ENCODE data around the gene AHI1.
"Not testable (repeated sequence)": the region's sequence is repeated elsewhere in the genome, so short reads cannot be mapped to it uniquely, and the experiment has no call there.

AHI1 gene

DNA sequence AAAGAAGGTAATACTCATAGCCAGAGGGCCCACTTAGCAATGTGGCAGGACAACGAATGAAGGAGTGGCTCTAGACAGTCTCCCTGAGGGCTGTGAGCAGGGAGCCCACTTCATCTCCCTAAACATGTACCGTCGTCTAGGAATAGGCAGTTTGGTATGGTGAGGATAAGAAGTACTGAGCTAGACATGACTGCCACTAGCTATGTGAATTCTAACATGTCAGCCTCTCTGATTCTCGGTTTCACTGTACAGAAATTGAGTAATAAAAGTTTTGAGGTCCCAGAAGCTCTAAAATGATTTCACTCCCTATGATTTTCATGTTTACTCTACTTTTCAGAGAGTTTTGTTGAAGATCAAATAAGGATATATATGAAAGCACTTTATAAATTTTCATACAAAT, 107.1 kb downstream of the AHI1 start:
- DNase-seq (ENCODE audit: low spot score): no peak

DNA sequence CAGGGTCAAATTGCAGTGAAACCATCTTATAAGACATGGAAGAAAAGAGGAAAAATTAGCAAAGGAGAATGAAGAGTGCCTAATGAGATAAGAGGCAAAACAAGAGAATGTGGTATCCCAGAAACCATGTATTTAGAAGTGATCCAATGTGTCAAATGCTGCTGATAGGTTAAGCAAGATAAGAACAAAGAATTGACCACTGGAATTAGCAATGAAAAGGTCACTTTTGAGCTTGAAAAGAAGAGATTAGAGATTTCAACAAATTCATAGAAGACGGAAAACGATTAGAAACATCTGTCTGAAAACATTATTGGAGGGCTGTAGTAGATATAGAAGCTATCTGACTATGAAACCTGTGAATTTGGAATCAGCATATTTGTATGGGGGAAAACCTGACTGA, 112.2 kb downstream of the AHI1 start:
- DNase-seq (ENCODE audit: low spot score): no peak

DNA sequence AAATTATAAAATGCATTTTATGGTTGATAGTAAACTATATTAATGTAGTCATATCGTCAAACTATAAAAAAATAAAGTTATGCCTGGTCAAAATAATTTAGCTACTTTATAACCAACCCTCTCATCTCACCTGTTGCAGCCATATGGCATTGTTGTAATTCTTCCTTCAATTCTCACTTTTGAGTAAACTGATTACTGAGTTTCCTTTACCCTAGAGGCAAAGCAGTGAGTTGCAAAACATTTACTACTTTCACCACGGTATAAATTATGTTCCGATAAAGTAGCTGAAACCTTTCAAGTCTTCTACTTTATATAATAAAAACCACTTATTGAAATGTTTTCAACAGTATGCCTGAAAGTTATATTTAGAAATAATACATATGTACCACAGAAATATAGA, 113.8 kb downstream of the AHI1 start:
- DNase-seq (ENCODE audit: low spot score): no peak

DNA sequence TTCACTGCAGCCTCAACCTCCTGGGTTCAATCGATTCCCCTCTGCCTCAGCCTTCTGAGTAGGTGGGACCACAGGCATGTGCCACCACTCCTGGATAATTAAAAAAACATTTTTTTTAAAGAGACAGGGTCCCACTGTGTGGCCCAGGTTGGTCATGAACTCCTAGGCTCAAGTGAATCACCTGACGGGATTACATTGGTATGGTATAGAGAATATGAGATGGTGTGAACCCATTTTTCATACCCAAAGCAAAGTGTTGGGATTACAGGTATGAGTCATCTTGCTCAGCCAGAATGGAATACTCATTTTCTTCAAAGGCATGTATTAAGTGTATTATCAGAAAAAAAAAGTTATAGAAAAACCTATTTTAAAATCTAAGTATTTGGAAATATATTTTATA, 114.2 kb downstream of the AHI1 start:
- DNase-seq (ENCODE audit: low spot score): no peak

DNA sequence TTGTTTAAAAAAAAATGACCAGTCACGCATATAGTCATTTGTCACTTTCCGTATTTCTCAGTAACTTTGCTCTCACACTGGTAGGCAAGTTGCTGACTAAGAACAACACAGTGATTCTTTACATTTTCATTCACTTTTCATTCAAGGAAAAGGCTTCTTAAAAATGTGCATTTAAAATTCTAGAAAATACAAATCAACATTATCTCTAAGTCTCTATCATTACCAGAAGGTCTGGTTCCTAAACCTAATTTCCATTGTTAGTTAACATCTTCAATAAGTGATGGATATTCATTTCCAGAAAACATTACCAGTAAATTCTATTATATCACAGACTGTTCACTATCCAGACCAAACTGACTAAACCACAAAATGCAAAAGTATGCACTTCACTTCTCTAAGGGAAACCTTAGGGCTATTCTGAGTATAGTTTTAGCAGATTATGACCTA, 115.3 kb downstream of the AHI1 start:
- DNase-seq (ENCODE audit: low spot score): no peak

DNA sequence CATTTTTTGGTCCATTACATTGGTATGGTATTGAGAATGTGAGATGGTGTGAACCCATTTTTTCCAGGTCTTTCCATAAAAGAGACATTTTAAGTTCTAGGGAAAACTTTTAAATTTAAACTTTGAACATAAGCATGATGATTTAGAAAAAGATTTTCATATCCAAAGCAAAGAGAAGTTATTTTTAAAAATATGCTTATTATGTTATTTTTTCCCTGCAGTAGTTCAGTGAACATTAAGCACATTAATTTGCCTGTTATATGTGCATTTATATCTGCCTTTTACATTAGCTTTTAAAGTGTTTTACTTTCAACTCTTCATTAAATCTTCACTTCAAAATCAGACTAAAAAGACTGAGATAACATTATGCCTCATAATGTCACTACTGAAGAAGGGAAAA, 116.7 kb downstream of the AHI1 start:
- no peak for DNase-seq (ENCODE audit: low spot score)

DNA sequence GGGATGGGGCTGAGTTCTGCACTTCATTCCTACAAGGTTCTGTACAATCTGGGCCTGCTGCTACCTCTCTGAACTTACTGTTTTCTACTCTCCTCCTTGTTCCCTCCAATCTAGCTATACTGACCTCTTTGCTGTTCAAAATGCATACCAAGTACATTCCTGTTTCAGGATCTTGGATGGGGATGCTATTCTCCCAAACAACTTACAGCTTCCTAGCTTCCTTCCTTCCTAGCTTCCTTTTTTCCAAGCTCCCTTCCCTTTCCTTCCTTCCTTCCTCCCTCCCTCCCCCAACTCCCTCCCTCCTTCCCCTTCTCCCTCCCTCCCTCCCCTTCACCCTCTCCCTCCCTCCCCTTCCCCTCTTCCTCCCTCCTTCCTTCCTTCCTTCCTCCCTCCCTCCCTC, 117.9 kb downstream of the AHI1 start:
- DNase-seq (ENCODE audit: low spot score): no peak

DNA sequence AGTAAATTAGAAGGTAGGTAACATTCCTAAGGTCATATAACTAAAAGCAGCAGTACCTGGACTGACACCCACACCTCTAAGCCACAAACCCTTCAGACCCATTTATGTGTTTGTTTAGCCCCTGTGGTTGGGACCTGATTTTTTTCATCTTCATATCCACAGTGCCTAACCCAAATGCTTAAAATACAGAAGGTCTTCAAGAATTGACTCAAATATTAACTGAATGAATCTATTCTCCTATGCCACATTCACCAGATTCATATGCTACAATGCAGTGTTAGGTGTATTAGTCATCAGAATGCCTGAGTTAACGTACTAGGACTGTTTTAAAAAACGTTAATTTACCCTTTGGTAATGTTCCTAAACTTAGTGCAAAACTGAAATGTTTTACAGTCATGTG, 124.8 kb downstream of the AHI1 start:
- no peak for DNase-seq (ENCODE audit: low spot score)

DNA sequence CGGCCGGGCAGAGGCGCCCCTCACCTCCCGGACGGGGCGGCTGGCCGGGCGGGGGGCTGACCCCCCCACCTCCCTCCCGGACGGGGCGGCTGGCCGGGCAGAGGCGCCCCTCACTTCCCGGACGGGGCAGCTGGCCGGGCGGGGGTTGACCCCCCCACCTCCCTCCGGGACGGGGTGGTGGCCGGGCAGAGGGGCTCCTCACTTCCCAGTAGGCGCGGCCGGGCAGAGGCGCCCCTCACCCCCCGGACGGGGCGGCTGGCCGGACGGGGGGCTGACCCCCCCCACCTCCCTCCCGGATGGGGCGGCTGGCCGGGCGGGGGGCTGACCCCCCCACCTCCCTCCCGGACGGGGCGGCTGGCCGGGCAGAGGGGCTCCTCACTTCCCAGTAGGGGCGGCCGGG, 133.9 kb downstream of the AHI1 start:
- DNase-seq (ENCODE audit: low spot score): not testable (repeated sequence)

DNA sequence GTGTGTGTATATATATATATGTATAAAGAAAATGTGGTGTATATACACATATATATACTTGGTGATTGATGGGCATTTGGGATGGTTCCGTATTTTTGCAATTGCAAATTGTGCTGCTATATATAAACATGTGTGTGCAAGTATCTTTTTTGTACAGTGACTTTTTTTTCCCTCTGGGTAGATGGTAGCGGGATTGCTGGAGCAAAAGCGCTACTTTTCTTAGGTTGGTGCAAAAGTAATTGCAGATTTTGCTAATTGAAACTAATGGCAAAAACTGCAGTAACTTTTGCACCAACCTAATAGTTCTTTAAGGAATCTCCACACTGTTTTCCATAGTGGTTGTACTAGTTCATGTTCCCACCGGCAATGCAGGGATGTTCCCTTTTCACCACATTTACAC, 135.4 kb downstream of the AHI1 start:
- no peak for DNase-seq (ENCODE audit: low spot score)

DNA sequence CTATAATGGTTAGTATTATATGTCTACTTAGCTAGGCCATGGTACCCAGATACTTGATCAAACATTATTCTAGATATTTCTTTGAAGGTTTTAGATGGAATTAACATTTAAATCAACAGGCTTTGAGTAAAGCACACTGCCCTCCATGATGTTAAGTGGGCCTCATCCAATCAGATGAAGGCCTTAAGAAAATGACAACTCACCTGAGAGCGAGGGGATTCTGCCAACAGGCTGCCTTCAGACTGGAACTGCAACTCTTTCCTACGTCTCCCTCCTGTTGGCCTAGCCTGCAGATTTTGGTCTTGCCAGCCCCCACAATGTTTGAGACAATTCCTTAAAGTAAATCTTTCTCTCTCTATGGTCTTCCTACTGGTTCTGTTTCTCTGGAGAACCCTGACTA, 137.3 kb downstream of the AHI1 start:
- DNase-seq (ENCODE audit: low spot score): no peak

DNA sequence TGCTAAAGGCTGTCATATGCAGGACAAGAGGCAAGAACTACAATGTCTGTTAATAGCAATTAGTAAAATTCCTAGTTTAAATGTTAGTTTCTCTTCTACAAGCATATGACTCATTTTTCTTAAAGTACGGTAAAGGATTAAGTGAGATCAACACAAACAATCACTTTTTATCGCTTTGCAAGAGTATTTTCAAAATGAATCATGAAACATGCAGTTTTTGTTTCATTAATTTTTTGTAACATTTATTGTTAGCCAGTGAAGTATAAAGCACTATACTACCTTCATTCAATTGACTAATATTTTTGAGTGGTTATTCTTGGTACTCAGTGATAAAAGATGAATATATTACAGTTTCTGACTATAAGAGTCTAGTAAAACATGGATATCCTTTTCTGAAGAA, 138.6 kb downstream of the AHI1 start:
- no peak for DNase-seq (ENCODE audit: low spot score)

DNA sequence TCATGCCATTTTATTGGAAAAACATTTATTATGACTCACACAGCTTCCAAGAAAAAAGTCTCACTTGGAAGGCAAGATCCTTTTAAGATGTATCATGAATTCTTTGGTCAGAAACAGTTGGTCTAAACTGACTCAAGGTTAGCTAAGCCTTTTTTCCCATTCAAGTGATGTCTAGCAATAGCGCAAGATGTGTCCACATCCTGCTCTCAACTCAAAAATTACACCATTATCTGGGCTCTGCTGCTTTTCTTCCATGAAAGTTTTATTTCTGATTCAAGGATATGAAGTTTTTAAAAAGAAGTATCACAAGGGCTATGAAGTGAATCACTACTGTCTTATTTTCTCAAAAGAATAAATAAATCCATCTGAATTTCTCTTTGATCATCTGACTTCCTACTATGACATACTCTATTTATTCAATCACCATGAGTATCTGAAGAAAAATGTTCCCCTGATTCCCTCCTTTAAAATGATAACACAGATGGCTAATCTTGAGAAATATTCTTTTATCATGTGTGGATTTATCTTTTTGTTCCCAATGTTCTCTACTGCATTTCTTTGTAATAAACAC, 139.2 kb downstream of the AHI1 start:
- DNase-seq (ENCODE audit: low spot score): no peak

DNA sequence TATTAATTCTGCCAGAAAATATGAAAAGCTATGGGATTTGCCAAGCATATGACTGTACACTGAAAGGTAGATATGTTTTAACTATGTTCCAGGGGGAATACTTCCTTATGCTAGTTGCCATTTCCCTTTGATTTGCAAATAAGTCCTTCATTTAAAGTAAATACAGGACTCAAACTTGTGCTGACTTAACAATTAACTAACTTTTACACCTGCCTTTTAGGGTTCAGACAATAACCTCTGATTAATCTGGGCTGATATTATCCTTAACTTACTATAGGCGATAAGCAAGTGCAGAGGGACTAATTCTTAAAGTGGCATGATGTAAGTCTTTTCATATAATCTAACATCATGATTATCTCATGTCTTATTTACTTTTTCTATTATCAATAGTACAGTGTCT, 143.1 kb downstream of the AHI1 start:
- DNase-seq (ENCODE audit: low spot score): no peak

DNA sequence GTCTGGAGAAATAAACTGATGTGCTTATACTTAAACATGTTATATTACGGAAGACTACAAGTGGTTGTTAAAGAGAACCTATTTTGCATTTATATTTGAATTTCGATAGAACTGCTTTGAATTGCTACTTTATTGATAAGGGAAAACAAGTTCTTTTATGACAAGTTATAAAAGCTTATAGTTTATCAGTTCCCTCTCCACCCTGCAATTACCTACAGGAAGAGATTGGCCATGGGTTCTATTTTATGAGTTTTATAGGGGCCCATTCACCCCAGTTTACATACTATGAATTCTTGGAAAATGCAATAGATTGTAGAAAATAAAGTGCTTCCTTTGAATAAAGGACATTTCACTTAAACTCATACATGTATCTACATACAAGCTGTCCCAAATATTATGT, 144.4 kb downstream of the AHI1 start:
- DNase-seq (ENCODE audit: low spot score): no peak

DNA sequence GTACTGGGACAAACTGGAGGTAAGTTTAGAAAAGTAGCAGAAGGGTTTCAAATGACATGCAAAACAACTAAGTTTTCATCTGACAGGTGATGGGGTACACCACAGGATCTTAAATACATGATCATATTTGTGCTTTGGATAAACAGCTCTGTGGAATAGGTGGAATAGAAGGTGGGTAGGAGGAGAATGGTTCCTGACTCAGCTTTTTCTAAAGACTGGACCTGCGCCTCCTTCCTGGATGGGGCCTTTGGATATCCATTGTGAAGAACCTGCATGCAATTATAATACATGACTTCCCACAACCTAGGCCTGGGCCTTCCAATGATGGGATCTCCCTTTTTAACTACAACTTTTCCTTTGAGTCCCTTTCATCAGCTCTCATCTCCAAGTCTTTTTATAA, 145.9 kb downstream of the AHI1 start:
- no peak for DNase-seq (ENCODE audit: low spot score)

DNA sequence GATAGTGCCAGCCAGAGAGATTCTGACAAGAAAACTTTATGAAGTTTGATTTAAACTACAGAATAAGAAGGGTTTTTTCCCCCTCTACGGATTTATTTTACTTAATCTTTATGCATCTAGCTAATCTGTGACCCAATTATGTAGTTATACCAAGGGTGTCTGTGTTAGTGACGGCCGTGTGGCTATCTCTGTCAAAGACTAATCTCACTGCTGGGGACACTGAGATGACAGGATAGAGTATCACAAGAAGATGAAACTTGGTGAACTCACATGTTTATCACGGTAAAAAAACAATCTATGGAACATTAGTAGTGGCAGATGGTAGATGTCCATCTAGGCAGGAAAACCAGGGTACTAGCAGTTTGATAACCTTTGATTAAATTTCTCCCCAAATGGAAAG, 149.7 kb downstream of the AHI1 start:
- DNase-seq (ENCODE audit: low spot score): no peak

DNA sequence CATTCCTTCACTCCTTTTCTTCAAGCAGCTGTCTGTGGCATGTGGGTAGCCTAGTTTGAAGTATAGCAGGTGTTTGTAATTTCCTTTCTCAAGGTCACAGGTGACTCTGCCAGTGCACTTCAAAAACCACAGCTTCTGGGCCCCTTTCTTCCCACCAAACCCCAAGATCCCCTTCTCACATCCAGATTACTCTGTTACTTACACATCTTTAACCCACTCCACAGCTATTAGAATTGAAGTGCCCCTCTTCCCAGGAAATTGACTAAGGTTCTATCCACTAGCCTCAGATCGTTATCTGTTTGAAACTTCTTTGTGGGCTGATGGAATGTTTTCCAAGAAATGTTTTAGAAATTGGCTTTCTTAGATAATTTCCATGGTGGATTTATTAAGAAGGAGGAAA, 150.8 kb downstream of the AHI1 start:
- DNase-seq (ENCODE audit: low spot score): no peak

DNA sequence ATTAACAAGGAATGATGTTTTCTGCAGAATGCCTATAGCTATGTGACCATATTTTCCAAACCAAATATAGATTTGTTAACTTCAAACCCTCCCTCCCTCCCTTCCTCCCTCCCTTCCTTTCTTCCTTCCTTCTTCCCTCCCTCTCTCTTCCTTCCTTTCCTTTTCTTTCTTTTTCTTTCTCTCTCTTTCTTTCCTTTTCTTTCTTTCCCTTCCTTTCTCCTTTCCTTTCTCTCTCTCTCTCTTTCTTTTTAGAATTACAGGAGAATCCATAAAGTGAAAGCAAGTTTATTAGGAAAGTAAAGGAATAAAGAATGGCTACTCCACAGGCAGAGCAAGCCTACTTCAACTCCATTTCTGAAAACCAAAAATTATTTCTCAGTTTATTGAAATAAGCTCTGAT, 153.0 kb downstream of the AHI1 start:
- DNase-seq (ENCODE audit: low spot score): no peak

DNA sequence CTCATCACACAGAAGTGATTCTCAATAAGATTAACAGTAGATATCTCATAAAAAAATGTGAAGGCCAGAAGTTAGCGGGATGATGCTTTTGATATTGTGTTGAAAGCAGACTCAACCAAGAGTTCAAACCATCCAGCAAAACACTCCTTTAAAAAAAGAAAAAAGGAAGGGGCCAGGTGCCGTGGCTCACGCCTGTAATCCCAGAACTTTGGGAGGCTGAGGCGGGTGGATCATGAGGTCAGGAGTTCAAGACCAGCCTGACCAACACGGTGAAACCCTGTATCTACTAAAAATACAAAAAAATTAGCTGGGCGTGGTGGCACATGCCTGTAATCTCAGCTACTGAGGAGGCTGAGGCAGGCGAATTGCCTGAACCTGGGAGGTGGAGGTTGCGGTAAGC, 157.6 kb downstream of the AHI1 start:
- DNase-seq (ENCODE audit: low spot score): not testable (repeated sequence)

DNA sequence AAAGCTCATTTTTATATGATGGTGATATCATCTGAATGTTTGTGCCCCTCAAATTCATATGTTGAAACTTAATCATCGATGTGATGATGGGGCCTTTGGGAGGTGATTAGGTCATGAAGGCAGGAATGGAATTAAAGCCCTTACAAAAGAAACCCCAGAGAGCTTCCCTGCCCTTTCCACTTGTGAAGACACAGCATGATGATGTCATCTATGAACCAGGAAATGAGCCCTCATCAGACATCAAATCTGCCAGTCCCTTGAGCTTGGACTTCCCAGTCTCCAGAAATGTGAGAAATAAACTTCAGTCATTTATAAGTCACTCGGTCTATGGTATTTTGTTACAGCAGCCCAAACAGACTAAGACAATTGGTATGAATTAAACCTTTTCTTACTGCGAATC, 163.4 kb downstream of the AHI1 start:
- DNase-seq (ENCODE audit: low spot score): no peak

DNA sequence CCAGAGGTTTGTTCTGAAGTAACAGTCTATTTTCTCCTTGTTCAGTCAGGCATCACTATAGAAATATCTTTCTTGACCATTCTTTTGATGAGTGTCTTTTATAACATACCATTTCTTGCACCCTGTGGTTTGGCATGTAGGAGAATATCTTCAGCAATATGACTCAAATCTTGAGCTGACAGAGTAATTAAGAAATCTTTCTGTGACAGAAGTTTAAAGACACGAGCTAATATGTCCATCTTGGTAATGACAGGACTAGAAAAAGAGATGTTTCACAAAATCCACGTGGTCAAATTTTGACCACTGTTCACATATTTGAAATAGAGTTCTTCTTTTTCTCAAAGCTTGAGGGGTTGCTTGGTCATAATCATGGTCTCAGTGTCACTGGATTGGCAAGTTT, 166.5 kb downstream of the AHI1 start:
- no peak for DNase-seq (ENCODE audit: low spot score)

DNA sequence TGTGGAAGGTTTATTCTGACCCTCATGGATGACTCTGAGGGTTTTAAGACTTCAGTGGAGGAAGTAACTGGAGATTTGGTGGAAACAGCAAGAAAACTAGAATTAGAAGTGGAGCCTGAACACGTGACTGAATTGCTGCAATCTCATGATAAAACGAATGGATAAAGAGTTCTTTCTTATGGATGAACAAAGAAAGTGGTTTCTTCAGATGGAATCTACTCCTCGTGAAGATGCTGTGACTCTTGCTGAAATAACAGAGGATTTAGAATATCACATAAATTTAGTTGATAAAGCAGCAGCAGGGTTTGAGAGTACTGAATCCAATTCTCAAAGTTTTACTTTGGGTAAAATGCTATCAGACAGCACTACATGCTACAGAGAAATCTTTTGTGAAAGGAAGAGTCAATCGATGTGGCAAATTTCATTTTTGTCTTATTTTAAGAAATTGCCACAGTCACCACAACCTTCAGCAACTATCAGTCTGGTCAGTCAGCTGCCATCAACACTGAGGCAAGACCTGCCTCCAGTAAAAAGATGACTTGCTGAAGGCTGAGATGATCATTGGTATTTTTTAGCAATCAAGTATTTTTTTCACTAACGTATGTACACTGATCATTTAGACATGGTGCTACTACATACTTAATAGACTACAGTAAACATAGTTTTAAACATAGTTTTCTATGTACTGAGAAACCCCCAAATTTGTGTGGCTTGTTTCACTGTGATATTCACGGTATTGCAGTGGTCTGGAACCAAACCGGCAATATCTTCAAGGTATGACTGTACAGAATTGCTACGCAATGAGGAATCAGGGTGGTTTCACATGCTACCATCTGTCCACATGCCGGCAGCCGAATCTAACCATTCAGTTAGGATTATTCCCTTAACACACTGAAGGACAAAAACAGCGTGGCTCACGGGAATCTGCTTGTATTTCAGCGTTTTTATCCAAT, 167.4 kb downstream of the AHI1 start:
- no peak for DNase-seq (ENCODE audit: low spot score)

DNA sequence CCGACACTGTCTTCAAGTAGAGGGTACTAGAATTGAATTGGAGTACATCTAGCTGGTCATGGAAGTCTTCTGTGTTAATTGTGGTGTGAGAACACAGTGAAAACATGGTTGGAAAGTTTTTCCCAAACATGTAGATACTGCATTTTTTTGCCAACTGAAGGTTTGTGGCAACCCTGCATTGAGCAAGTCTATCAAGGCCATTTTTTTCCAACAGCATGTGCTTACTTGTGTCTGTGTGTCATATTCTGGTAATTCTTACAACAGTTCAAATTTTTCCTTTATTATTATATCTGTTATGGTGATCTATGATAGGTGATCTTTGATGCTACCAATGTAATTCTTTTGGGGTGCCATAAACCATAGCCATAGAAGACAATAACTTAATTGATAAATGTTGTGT, 169.4 kb downstream of the AHI1 start:
- DNase-seq (ENCODE audit: low spot score): no peak
